HepG2 (cell line): ENCODE results near the gene ZKSCAN8. TPM values are rescaled to one million over a fixed set of nuclear protein-coding genes. Genes with fewer than 3 reads are reported as not detected.

Experiments used
- AGO1 ChIP-seq: fragments of 200-400 bp; formaldehyde crosslinking; IDR thresholded peaks from 2 replicates; pipeline ENCODE4 v1.6.1; 2017; ENCODE audit warnings: mild to moderate bottlenecking, low read depth, low read length, moderate library complexity; ENCODE audit not compliant: poor library complexity, severe bottlenecking
- HMGA1 ChIP-seq: sonication (generic); formaldehyde crosslinking; conservative IDR thresholded peaks from 2 replicates; pipeline ENCODE4 v1.4.0; 2020; ENCODE audit warnings: missing genetic modification reagents
- MED1 ChIP-seq: sonication (generic); formaldehyde crosslinking; IDR thresholded peaks from 2 replicates; pipeline ENCODE4 v1.4.0; 2020; ENCODE audit warnings: missing genetic modification reagents
- POLR2A ChIP-seq, 2 experiments: IDR thresholded peaks; 2 replicates each; pipeline ENCODE4 v1.6.1; 2011; ENCODE audit warnings: low read depth in 2 of 2, low read length in 2 of 2, mild to moderate bottlenecking in 1 of 2, moderate library complexity in 1 of 2; ENCODE audit not compliant: insufficient read depth in 1 of 2
- SALL1 ChIP-seq: sonication (generic); formaldehyde crosslinking; IDR thresholded peaks from 2 replicates; pipeline ENCODE4 v1.8.0; 2022; ENCODE audit warnings: mild to moderate bottlenecking, missing genetic modification reagents
- SSRP1 ChIP-seq: IDR thresholded peaks from 2 replicates; pipeline ENCODE4 v1.6.1; 2016; ENCODE audit warnings: control low read depth
- TEAD3 ChIP-seq: optimal IDR thresholded peaks from 2 replicates; pipeline ENCODE3; 2016; ENCODE audit warnings: borderline replicate concordance
- ZBTB7A ChIP-seq: sonication (generic); formaldehyde crosslinking; IDR thresholded peaks from 2 replicates; pipeline ENCODE4 v1.8.0; 2022; ENCODE audit warnings: mild to moderate bottlenecking, missing genetic modification reagents
- ZNF333 ChIP-seq: sonication (generic); formaldehyde crosslinking; IDR thresholded peaks from 2 replicates; pipeline ENCODE4 v1.4.0; 2020; ENCODE audit warnings: mild to moderate bottlenecking, missing genetic modification reagents, borderline replicate concordance
- ZNF383 ChIP-seq: sonication (generic); formaldehyde crosslinking; IDR thresholded peaks from 2 replicates; pipeline ENCODE4 v1.4.0; 2020; ENCODE audit warnings: missing genetic modification reagents, mild to moderate bottlenecking, borderline replicate concordance
- ZNF432 ChIP-seq: sonication (generic); formaldehyde crosslinking; IDR thresholded peaks from 2 replicates; pipeline ENCODE4 v1.5.0; 2020; ENCODE audit warnings: missing genetic modification reagents, mild to moderate bottlenecking, borderline replicate concordance
- ZNF567 ChIP-seq: sonication (generic); formaldehyde crosslinking; IDR thresholded peaks from 2 replicates; pipeline ENCODE4 v1.8.1; 2023; ENCODE audit warnings: mild to moderate bottlenecking, missing genetic modification reagents, borderline replicate concordance
- ZNF782 ChIP-seq: sonication (generic); formaldehyde crosslinking; IDR thresholded peaks from 2 replicates; pipeline ENCODE4 v1.4.0; 2020; ENCODE audit warnings: missing genetic modification reagents, mild to moderate bottlenecking, borderline replicate concordance
- ZNF878 ChIP-seq: sonication (generic); formaldehyde crosslinking; IDR thresholded peaks from 2 replicates; pipeline ENCODE4 v1.8.1; 2023; ENCODE audit warnings: mild to moderate bottlenecking, missing genetic modification reagents, moderate library complexity
- ZNF879 ChIP-seq: sonication (generic); formaldehyde crosslinking; IDR thresholded peaks from 2 replicates; pipeline ENCODE4 v1.8.1; 2023; ENCODE audit warnings: missing genetic modification reagents
- polyA plus RNA-seq, 8 experiments: library from polyadenylated mRNA; depleted of rRNA in 3 of 8; stranded (reverse) in 7 of 8; unstranded in 1 of 8; fragments of >200 nt; fragmentation: Illumina TruSeq in 4 of 8; extraction: Trizol in 4 of 8; gene quantifications; 2 replicates each; pipeline versions ENCODE4 v1.2.1 to v1.2.3, GENCODE V29; 2011 to 2016; ENCODE audit warnings: low read depth in 4 of 8, missing spikeins in 1 of 8, mixed read lengths in 1 of 8; ENCODE audit not compliant: insufficient read depth in 1 of 8
- total RNA-seq, 5 experiments: library from RNA; depleted of rRNA; stranded (reverse); fragments of >200 nt; fragmentation: Illumina TruSeq; extraction: Trizol; gene quantifications; 2 replicates each; pipeline ENCODE4 v1.2.3, GENCODE V29; 2016; ENCODE audit warnings: low read depth in 1 of 5
- TF ChIP-seq, protein P1 (sequence below): sonication (generic); formaldehyde crosslinking; IDR thresholded peaks from 2 replicates; pipeline ENCODE4 v1.4.0; 2020; ENCODE audit warnings: missing genetic modification reagents, borderline replicate concordance
- TF ChIP-seq, protein P2 (sequence below): sonication (generic); formaldehyde crosslinking; IDR thresholded peaks from 2 replicates; pipeline ENCODE4 v1.9.0; 2022; ENCODE audit warnings: missing genetic modification reagents, mild to moderate bottlenecking, borderline replicate concordance
- TF ChIP-seq, protein P3 (sequence below): sonication (generic); formaldehyde crosslinking; IDR thresholded peaks from 2 replicates; pipeline ENCODE4 v1.9.0; 2021; ENCODE audit warnings: missing genetic modification reagents, borderline replicate concordance
- TF ChIP-seq, protein P4 (sequence below): sonication (generic); formaldehyde crosslinking; IDR thresholded peaks from 2 replicates; pipeline ENCODE4 v1.5.1; 2020; ENCODE audit warnings: missing genetic modification reagents, mild to moderate bottlenecking, borderline replicate concordance
- TF ChIP-seq, protein P5 (sequence below): IDR thresholded peaks from 2 replicates; pipeline ENCODE4 v1.6.1; 2018; ENCODE audit warnings: missing genetic modification reagents

ZKSCAN8 gene
- total and polyA plus RNA-seq, 2 of the 13 experiments (the other 11 are each of a cell fraction or from before 2014, with no cell fraction given), result 12.4 to 20.9 TPM

- TF ChIP-seq, protein P1, sequence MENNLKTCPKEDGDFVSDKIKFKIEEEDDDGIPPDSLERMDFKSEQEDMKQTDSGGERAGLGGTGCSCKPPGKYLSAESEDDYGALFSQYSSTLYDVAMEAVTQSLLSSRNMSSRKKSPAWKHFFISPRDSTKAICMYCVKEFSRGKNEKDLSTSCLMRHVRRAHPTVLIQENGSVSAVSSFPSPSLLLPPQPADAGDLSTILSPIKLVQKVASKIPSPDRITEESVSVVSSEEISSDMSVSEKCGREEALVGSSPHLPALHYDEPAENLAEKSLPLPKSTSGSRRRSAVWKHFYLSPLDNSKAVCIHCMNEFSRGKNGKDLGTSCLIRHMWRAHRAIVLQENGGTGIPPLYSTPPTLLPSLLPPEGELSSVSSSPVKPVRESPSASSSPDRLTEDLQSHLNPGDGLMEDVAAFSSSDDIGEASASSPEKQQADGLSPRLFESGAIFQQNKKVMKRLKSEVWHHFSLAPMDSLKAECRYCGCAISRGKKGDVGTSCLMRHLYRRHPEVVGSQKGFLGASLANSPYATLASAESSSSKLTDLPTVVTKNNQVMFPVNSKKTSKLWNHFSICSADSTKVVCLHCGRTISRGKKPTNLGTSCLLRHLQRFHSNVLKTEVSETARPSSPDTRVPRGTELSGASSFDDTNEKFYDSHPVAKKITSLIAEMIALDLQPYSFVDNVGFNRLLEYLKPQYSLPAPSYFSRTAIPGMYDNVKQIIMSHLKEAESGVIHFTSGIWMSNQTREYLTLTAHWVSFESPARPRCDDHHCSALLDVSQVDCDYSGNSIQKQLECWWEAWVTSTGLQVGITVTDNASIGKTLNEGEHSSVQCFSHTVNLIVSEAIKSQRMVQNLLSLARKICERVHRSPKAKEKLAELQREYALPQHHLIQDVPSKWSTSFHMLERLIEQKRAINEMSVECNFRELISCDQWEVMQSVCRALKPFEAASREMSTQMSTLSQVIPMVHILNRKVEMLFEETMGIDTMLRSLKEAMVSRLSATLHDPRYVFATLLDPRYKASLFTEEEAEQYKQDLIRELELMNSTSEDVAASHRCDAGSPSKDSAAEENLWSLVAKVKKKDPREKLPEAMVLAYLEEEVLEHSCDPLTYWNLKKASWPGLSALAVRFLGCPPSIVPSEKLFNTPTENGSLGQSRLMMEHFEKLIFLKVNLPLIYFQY (CRISPR knock-in tag), result no peak
- TF ChIP-seq ZNF782 (CRISPR knock-in tag) (no peak), MED1 (CRISPR knock-in tag) (no peak), ZNF879 (no peak), ZNF333 (0 out of 2 replicates have a peak, but pooled peaks have one; percentile 0), ZNF383 (CRISPR knock-in tag) (no peak), ZNF567 (no peak), POLR2A (IDR thresholded peaks at IDR 0.05; ENCODE audit: insufficient read depth in 1 of 2, low read depth in 2 of 2, low read length in 2 of 2) (no peak; a peak in 1 of 4 replicates), ZNF432 (CRISPR knock-in tag) (no peak), ZNF878 (CRISPR knock-in tag) (no peak), AGO1 (no peak), SALL1 (no peak), HMGA1 (CRISPR knock-in tag) (no peak), TEAD3 (no peak), ZBTB7A (no peak), SSRP1 (CRISPR knock-in tag) (no peak)
- TF ChIP-seq, protein P2, sequence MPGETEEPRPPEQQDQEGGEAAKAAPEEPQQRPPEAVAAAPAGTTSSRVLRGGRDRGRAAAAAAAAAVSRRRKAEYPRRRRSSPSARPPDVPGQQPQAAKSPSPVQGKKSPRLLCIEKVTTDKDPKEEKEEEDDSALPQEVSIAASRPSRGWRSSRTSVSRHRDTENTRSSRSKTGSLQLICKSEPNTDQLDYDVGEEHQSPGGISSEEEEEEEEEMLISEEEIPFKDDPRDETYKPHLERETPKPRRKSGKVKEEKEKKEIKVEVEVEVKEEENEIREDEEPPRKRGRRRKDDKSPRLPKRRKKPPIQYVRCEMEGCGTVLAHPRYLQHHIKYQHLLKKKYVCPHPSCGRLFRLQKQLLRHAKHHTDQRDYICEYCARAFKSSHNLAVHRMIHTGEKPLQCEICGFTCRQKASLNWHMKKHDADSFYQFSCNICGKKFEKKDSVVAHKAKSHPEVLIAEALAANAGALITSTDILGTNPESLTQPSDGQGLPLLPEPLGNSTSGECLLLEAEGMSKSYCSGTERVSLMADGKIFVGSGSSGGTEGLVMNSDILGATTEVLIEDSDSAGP, result no peak
- TF ChIP-seq, protein P3, sequence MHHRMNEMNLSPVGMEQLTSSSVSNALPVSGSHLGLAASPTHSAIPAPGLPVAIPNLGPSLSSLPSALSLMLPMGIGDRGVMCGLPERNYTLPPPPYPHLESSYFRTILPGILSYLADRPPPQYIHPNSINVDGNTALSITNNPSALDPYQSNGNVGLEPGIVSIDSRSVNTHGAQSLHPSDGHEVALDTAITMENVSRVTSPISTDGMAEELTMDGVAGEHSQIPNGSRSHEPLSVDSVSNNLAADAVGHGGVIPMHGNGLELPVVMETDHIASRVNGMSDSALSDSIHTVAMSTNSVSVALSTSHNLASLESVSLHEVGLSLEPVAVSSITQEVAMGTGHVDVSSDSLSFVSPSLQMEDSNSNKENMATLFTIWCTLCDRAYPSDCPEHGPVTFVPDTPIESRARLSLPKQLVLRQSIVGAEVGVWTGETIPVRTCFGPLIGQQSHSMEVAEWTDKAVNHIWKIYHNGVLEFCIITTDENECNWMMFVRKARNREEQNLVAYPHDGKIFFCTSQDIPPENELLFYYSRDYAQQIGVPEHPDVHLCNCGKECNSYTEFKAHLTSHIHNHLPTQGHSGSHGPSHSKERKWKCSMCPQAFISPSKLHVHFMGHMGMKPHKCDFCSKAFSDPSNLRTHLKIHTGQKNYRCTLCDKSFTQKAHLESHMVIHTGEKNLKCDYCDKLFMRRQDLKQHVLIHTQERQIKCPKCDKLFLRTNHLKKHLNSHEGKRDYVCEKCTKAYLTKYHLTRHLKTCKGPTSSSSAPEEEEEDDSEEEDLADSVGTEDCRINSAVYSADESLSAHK, result no peak
- TF ChIP-seq, protein P4, sequence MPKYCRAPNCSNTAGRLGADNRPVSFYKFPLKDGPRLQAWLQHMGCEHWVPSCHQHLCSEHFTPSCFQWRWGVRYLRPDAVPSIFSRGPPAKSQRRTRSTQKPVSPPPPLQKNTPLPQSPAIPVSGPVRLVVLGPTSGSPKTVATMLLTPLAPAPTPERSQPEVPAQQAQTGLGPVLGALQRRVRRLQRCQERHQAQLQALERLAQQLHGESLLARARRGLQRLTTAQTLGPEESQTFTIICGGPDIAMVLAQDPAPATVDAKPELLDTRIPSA (CRISPR knock-in tag), result no peak
- TF ChIP-seq, protein P5, sequence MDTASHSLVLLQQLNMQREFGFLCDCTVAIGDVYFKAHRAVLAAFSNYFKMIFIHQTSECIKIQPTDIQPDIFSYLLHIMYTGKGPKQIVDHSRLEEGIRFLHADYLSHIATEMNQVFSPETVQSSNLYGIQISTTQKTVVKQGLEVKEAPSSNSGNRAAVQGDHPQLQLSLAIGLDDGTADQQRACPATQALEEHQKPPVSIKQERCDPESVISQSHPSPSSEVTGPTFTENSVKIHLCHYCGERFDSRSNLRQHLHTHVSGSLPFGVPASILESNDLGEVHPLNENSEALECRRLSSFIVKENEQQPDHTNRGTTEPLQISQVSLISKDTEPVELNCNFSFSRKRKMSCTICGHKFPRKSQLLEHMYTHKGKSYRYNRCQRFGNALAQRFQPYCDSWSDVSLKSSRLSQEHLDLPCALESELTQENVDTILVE (CRISPR knock-in tag), result no peak
- TF ChIP-seq, all 625 proteins: peak for 6
Measured at GRCh38 chr6:28137505-28137981, 4.1 kb upstream of the ZKSCAN8 start (continued).
